Gastrocnemius medialis (tissue), 4 donors: Measurements from ENCODE around the gene AHDC1. TPM values are rescaled to one million over a fixed set of nuclear protein-coding genes. Genes with fewer than 3 reads are reported as not detected.

ENCODE experiments used
- ATAC-seq, 2 donors: fragments of 150-250 bp; one replicate each; pipeline ENCODE4 v1.9.1; 2016
- DNase-seq, 2 donors: peaks; one replicate each; pipeline ENCODE4 v3.0.0-alpha.2; 2019
- H3K27ac ChIP-seq, 4 donors: fragments of 200-600 bp; sonication (generic); 1 replicate in 1 of 4; 2 replicates in 3 of 4; pipeline ENCODE4 v1.5.1; 2016 to 2018; ENCODE audit warnings: mild to moderate bottlenecking in 2 of 4, moderate library complexity in 1 of 4
- H3K27me3 ChIP-seq, 3 donors: fragments of 200-600 bp; sonication (generic) in 2 of 3; 1 replicate in 1 of 3; 2 replicates in 2 of 3; pipeline versions ENCODE4 v1.5.1 to v1.6.0; 2016 to 2019; ENCODE audit warnings: mild to moderate bottlenecking in 1 of 3, moderate library complexity in 1 of 3
- H3K36me3 ChIP-seq, 2 donors: fragments of 200-600 bp; sonication (generic) in 1 of 2; one replicate each; pipeline ENCODE4 v1.5.1; 2017 to 2018
- H3K4me1 ChIP-seq, 2 donors: fragments of 200-600 bp; sonication (generic) in 1 of 2; one replicate each; pipeline ENCODE4 v1.5.1; 2016 to 2017; ENCODE audit warnings: mild to moderate bottlenecking in 2 of 2
- H3K4me3 ChIP-seq, 4 donors: fragments of 200-600 bp; sonication (generic) in 3 of 4; 1 replicate in 1 of 4; 2 replicates in 3 of 4; pipeline ENCODE4 v1.5.1; 2016 to 2019; ENCODE audit warnings: mild to moderate bottlenecking in 2 of 4
- H3K9me3 ChIP-seq, 3 donors: fragments of 200-600 bp; sonication (generic) in 2 of 3; 1 replicate in 1 of 3; 2 replicates in 2 of 3; pipeline ENCODE4 v1.5.1; 2016 to 2019
- CTCF ChIP-seq, 5 experiments: fragments of 450-650 bp in 3 of 5; fragments of 200-600 bp in 2 of 5; sonication (generic) in 2 of 5; IDR thresholded peaks in 4 of 5; conservative IDR thresholded peaks in 1 of 5; 1 replicate in 4 of 5; 2 replicates in 1 of 5; pipeline ENCODE4 v1.5.1; 2016 to 2019; ENCODE audit warnings: antibody characterized with exemption in 5 of 5, mild to moderate bottlenecking in 3 of 5, moderate library complexity in 3 of 5
- POLR2A ChIP-seq, 2 donors: fragments of 450-650 bp; IDR thresholded peaks; one replicate each; pipeline ENCODE4 v1.6.1; 2017; ENCODE audit warnings: antibody characterized with exemption in 2 of 2, mild to moderate bottlenecking in 2 of 2, moderate library complexity in 2 of 2
- in situ Hi-C, 4 donors: fragments of 200-750 bp; cut with MboI; loops; one replicate each; pipeline versions ENCODE4 v1.15.0 to v1.8.0; 2017; ENCODE audit warnings: low sequenced_read_pairs in 4 of 4
- intact Hi-C: fragments of 100-400 bp; cut with DNase I; formaldehyde crosslinking; loops from one replicate; pipeline ENCODE4 v1.15.1; 2023; ENCODE audit warnings: low total_unique reads
- total RNA-seq, 4 donors: library from RNA; depleted of rRNA; stranded (reverse); fragments of >200 nt; gene quantifications; one replicate each; pipeline versions ENCODE4 v1.1.0 to v1.2.3, GENCODE V29; 2016

The AHDC1 gene
- total RNA-seq, 4 donors from 2014 or later, result 22.2 to 57.9 (median 35.2) TPM

GRCh38 chr1:27567146-27567526 lies 36.8 kb downstream of the AHDC1 start:
- no peak for TF ChIP-seq CTCF (IDR thresholded peaks at IDR 0.05 in 4 of 5, conservative IDR thresholded peaks at IDR 0.05 in 1 of 5)
- TF ChIP-seq POLR2A (IDR thresholded peaks at IDR 0.05), result no peak
- Histone ChIP-seq H3K27ac (peak overlapping the region; percentile 95 to 100 (median 98)), H3K9me3 (no peaks in the 10 kb centered on the region), H3K27me3 (no peaks in the 10 kb centered on the region), H3K36me3 (no peaks in the 10 kb centered on the region), H3K4me3 (peak overlapping the region in 1 of 4 donors; percentile 29), H3K4me1 (peaks cover 95 to 96% of the 10 kb centered on the region in 2 donors)
- no peak for DNase-seq
- intact Hi-C loops (no loop called here), in situ Hi-C loops (no loop called here)
- no peak for ATAC-seq

- DNase-seq (peak in 1 of 2 donors; percentile 75), ATAC-seq (no peak)
- intact Hi-C loops, result no loop called here
- H3K36me3 ChIP-seq, result no peaks in the 10 kb centered on the region
- TF ChIP-seq CTCF (IDR thresholded peaks at IDR 0.05 in 4 of 5, conservative IDR thresholded peaks at IDR 0.05 in 1 of 5), result no peak
- no peak for TF ChIP-seq POLR2A (IDR thresholded peaks at IDR 0.05)
- H3K27me3 ChIP-seq, result no peaks in the 10 kb centered on the region
- peak overlapping the region in 1 of 4 donors; percentile 29 for H3K4me3 ChIP-seq
- peaks cover 94 to 96% of the 10 kb centered on the region in 2 donors for H3K4me1 ChIP-seq
- peak overlapping the region; percentile 95 to 100 (median 98) for H3K27ac ChIP-seq
- no peaks in the 10 kb centered on the region for H3K9me3 ChIP-seq
- in situ Hi-C loops, result no loop called here
Measured at GRCh38 chr1:27566462-27567145, 37.3 kb downstream of the AHDC1 start.

GRCh38 chr1:27564710-27565649 lies 39.0 kb downstream of the AHDC1 start:
- no peaks in the 10 kb centered on the region for H3K27me3 ChIP-seq
- H3K4me3 ChIP-seq, result peak overlapping the region in 3 of 4 donors; percentile 22 to 51 (median 34)
- intact Hi-C loops, result no loop called here
- in situ Hi-C loops, result no loop called here
- peaks cover 89 to 96% of the 10 kb centered on the region in 2 donors for H3K4me1 ChIP-seq
- H3K9me3 ChIP-seq, result no peaks in the 10 kb centered on the region
- no peak for ATAC-seq
- H3K36me3 ChIP-seq, result no peaks in the 10 kb centered on the region
- DNase-seq, result no peak
- no peak for TF ChIP-seq CTCF (IDR thresholded peaks at IDR 0.05 in 4 of 5, conservative IDR thresholded peaks at IDR 0.05 in 1 of 5)
- no peak for TF ChIP-seq POLR2A (IDR thresholded peaks at IDR 0.05)
- H3K27ac ChIP-seq, result peak overlapping the region; percentile 95 to 100 (median 98)

GRCh38 chr1:27563591-27564471 lies 40.1 kb downstream of the AHDC1 start:
- Histone ChIP-seq H3K4me1 (peaks cover 79 to 89% of the 10 kb centered on the region in 2 donors), H3K27ac (peak overlapping the region; percentile 95 to 100 (median 98)), H3K4me3 (peak overlapping the region; percentile 15 to 51 (median 28)), H3K9me3 (no peaks in the 10 kb centered on the region), H3K27me3 (no peaks in the 10 kb centered on the region), H3K36me3 (no peaks in the 10 kb centered on the region)
- intact Hi-C loops, result loop anchor here (2.0 kb wide), 1 partner anchor 21 kb away; no protein-coding TSS in a partner anchor
- ATAC-seq, result peak; percentile 53 to 60
- in situ Hi-C loops, result no loop called here
- peak; percentile 43 to 55 for TF ChIP-seq POLR2A (IDR thresholded peaks at IDR 0.05)
- no peak for TF ChIP-seq CTCF (IDR thresholded peaks at IDR 0.05 in 4 of 5, conservative IDR thresholded peaks at IDR 0.05 in 1 of 5)
- DNase-seq, result peak; percentile 69 to 89
